CD14-positive monocyte (primary cell): ENCODE data around the gene DPRX. TPM values are rescaled to one million over a fixed set of nuclear protein-coding genes. Genes with fewer than 3 reads are reported as not detected.
A peak's percentile ranks its signal among the peaks of the same experiment; 100 is the strongest.

ENCODE experiments used
- DNase-seq, 3 donors: peaks; one replicate each; pipeline ENCODE4 v3.0.0-alpha.2; 2011 to 2022
- H2AFZ ChIP-seq: 2 replicates; pipeline ENCODE4 v1.6.0; 2012; ENCODE audit warnings: mild to moderate bottlenecking, low read depth, low read length, inconsistent platforms; ENCODE audit not compliant: insufficient read depth, poor library complexity, severe bottlenecking
- H3K27ac ChIP-seq, 2 donors: 1 replicate in 1 of 2; 2 replicates in 1 of 2; pipeline ENCODE4 v1.5.1; 2012 to 2013; ENCODE audit warnings: low read length in 2 of 2, control low read depth in 1 of 2, inconsistent platforms in 1 of 2, low read depth in 1 of 2, mild to moderate bottlenecking in 1 of 2
- H3K27me3 ChIP-seq, 2 donors: one replicate each; pipeline versions ENCODE4 v1.6.0 to v1.6.1; 2011 to 2013; ENCODE audit warnings: low read length in 2 of 2; ENCODE audit not compliant: control insufficient read depth in 2 of 2, insufficient read depth in 2 of 2
- H3K36me3 ChIP-seq, 2 donors: replicated peaks in 1 of 2; 1 replicate in 1 of 2; 2 replicates in 1 of 2; pipeline versions ENCODE4 v1.5.1 to v1.6.1; 2012 to 2013; ENCODE audit warnings: low read length in 2 of 2, control low read depth in 1 of 2, inconsistent platforms in 1 of 2, mild to moderate bottlenecking in 1 of 2; ENCODE audit not compliant: insufficient read depth in 2 of 2, control insufficient read depth in 1 of 2
- H3K4me1 ChIP-seq, 2 donors: 1 replicate in 1 of 2; 2 replicates in 1 of 2; pipeline versions ENCODE4 v1.5.1 to v1.6.1; 2012 to 2013; ENCODE audit warnings: low read length in 2 of 2, control low read depth in 1 of 2, inconsistent platforms in 1 of 2, mild to moderate bottlenecking in 1 of 2, moderate library complexity in 1 of 2; ENCODE audit not compliant: insufficient read depth in 2 of 2, control insufficient read depth in 1 of 2
- H3K4me2 ChIP-seq: replicated peaks from 2 replicates; pipeline ENCODE3; 2012; ENCODE audit warnings: low read length, moderate library complexity, mild to moderate bottlenecking; ENCODE audit not compliant: poor library complexity, severe bottlenecking; ENCODE audit errors: extremely low read depth
- H3K4me3 ChIP-seq, 3 experiments: fragments of 200-600 bp in 1 of 3; sonication (generic) in 1 of 3; replicated peaks in 1 of 3; 1 replicate in 2 of 3; 2 replicates in 1 of 3; pipeline ENCODE4 v1.5.1; 2011 to 2013; ENCODE audit warnings: low read length in 3 of 3, mild to moderate bottlenecking in 3 of 3, control low read depth in 2 of 3, low read depth in 2 of 3, inconsistent platforms in 1 of 3, moderate library complexity in 1 of 3
- H3K79me2 ChIP-seq: 2 replicates; pipeline ENCODE4 v1.6.0; 2012; ENCODE audit warnings: mild to moderate bottlenecking, control low read depth, inconsistent platforms, low read length, moderate library complexity; ENCODE audit not compliant: insufficient read depth
- H3K9ac ChIP-seq: 2 replicates; pipeline ENCODE4 v1.6.0; 2017; ENCODE audit warnings: low read length, mild to moderate bottlenecking; ENCODE audit not compliant: insufficient read depth, poor library complexity, severe bottlenecking
- H3K9me3 ChIP-seq, 2 donors: replicated peaks in 1 of 2; 1 replicate in 1 of 2; 2 replicates in 1 of 2; pipeline versions ENCODE4 v1.5.1 to v1.6.1; 2012 to 2013; ENCODE audit warnings: low read length in 2 of 2, control low read depth in 1 of 2; ENCODE audit not compliant: control insufficient read depth in 1 of 2, insufficient read depth in 1 of 2
- H4K20me1 ChIP-seq: 2 replicates; pipeline ENCODE4 v1.6.0; 2012; ENCODE audit warnings: mild to moderate bottlenecking, low read length, control low read depth, moderate library complexity; ENCODE audit not compliant: insufficient read depth
- H3K27ac Mint-ChIP-seq, 7 donors: one replicate each; pipeline ENCODE4 v1.8.0; 2020; ENCODE audit warnings: mild to moderate bottlenecking in 7 of 7, mixed read lengths in 7 of 7, moderate library complexity in 6 of 7, inconsistent platforms in 2 of 7
- H3K27me3 Mint-ChIP-seq, 3 donors: one replicate each; pipeline ENCODE4 v1.8.0; 2021 to 2022; ENCODE audit warnings: low read depth in 3 of 3, mild to moderate bottlenecking in 3 of 3, mixed read lengths in 3 of 3, moderate library complexity in 3 of 3, inconsistent platforms in 1 of 3
- H3K36me3 Mint-ChIP-seq, 2 donors: one replicate each; pipeline ENCODE4 v1.8.0; 2020; ENCODE audit warnings: mixed read lengths in 2 of 2, inconsistent platforms in 1 of 2, mild to moderate bottlenecking in 1 of 2
- H3K4me1 Mint-ChIP-seq: one replicate; pipeline ENCODE4 v1.8.0; 2020; ENCODE audit warnings: mild to moderate bottlenecking, mixed read lengths
- H3K4me3 Mint-ChIP-seq, 2 donors: one replicate each; pipeline ENCODE4 v1.8.0; 2020; ENCODE audit warnings: mild to moderate bottlenecking in 2 of 2, mixed read lengths in 2 of 2, moderate library complexity in 1 of 2
- H3K9me3 Mint-ChIP-seq, 7 donors: one replicate each; pipeline ENCODE4 v1.8.0; 2020 to 2022; ENCODE audit warnings: mixed read lengths in 7 of 7, mild to moderate bottlenecking in 6 of 7, moderate library complexity in 6 of 7, inconsistent platforms in 2 of 7
- WGBS: methylation state at CpG from one replicate; pipeline ENCODE4 v1.1.5; 2013; ENCODE audit warnings: missing lambda C conversion rate; ENCODE audit not compliant: insufficient coverage; 5-methylcytosine and 5-hydroxymethylcytosine counted together
- intact Hi-C, 2 donors: fragments of 100-400 bp; cut with micrococcal nuclease; formaldehyde crosslinking; loops; one replicate each; pipeline versions ENCODE4 v1.15.0 to v1.15.1; 2023
- polyA plus RNA-seq, 3 donors: library from polyadenylated mRNA; depleted of rRNA in 1 of 3; unstranded in 2 of 3; stranded (reverse) in 1 of 3; fragments of 300-500 nt in 2 of 3; fragments of >200 nt in 1 of 3; fragmentation: Illumina TruSeq in 2 of 3; gene quantifications; 1 replicate in 2 of 3; 2 replicates in 1 of 3; pipeline ENCODE4 v1.2.3, GENCODE V29; 2012 to 2021
- TF ChIP-seq, protein P1 (sequence below): fragments of 200-600 bp; IDR thresholded peaks from one replicate; pipeline ENCODE4 v1.8.0; 2022; ENCODE audit warnings: antibody characterized with exemption, mild to moderate bottlenecking

DPRX gene
- polyA plus RNA-seq, 3 donors: not detected

DNA sequence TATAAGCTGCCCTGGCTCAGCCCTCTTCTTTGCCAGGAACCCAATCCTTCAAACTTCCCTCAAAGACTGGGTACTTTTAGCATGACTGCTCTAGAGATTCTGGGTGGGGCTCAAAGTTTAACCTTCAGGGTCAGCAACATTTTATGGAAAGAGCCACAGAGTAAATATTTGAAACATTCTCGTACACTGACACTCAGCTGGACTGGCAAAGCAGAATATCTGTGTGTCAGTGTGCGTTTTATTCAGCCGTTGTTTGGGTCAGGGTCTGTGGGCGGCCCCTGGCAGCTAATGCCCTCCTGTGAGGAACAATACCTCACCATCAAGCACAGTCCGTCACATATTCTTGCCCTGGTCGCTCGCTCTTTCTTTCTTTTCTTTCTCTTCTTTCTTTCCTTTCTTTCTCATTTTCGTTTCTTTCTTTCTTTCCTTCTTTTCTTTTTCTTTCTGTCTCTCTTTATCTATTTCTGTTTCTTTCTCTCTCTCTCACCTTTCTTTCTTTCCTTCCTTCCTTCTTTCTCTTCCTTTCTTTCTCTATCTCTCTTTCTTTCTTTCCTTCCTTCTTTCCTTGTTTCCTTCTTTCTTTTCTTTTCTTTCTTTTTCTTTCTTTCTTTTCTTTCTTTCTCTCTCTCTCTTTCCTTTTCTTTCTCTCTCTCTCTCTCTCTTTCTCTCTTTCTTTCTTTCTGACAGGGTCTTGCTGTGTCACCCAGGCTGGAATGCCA is 10.7 kb downstream of the DPRX start:
- Histone ChIP-seq H3K4me1 (no peaks in the 10 kb centered on the region), H3K79me2 (no peaks in the 10 kb centered on the region), H3K9me3 (peaks cover 7 to 10% of the 10 kb centered on the region in 2 donors), H3K36me3 (no peaks in the 10 kb centered on the region), H3K27ac (no peak overlapping the region), H4K20me1 (no peaks in the 10 kb centered on the region), H3K4me2 (no peak overlapping the region), H3K27me3 (no peaks in the 10 kb centered on the region), H2AFZ (no peak overlapping the region), H3K4me3 (no peak overlapping the region), H3K9ac (no peak overlapping the region)
- Mint-ChIP-seq H3K36me3 (no peaks in the 10 kb centered on the region), H3K27ac (no peak overlapping the region), H3K4me3 (no peak overlapping the region), H3K4me1 (no peaks in the 10 kb centered on the region), H3K9me3 (peaks cover 5 to 24% (median 12%) of the 10 kb centered on the region in 7 donors), H3K27me3 (peaks cover 4 to 6% (median 5%) of the 10 kb centered on the region in 3 donors)
- intact Hi-C loops: no loop called here
- 94% methylated on average over 7 of the region's 8 CpGs for WGBS
- TF ChIP-seq, protein P1, sequence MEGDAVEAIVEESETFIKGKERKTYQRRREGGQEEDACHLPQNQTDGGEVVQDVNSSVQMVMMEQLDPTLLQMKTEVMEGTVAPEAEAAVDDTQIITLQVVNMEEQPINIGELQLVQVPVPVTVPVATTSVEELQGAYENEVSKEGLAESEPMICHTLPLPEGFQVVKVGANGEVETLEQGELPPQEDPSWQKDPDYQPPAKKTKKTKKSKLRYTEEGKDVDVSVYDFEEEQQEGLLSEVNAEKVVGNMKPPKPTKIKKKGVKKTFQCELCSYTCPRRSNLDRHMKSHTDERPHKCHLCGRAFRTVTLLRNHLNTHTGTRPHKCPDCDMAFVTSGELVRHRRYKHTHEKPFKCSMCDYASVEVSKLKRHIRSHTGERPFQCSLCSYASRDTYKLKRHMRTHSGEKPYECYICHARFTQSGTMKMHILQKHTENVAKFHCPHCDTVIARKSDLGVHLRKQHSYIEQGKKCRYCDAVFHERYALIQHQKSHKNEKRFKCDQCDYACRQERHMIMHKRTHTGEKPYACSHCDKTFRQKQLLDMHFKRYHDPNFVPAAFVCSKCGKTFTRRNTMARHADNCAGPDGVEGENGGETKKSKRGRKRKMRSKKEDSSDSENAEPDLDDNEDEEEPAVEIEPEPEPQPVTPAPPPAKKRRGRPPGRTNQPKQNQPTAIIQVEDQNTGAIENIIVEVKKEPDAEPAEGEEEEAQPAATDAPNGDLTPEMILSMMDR: peak; percentile 12
- no peak for DNase-seq

DNA sequence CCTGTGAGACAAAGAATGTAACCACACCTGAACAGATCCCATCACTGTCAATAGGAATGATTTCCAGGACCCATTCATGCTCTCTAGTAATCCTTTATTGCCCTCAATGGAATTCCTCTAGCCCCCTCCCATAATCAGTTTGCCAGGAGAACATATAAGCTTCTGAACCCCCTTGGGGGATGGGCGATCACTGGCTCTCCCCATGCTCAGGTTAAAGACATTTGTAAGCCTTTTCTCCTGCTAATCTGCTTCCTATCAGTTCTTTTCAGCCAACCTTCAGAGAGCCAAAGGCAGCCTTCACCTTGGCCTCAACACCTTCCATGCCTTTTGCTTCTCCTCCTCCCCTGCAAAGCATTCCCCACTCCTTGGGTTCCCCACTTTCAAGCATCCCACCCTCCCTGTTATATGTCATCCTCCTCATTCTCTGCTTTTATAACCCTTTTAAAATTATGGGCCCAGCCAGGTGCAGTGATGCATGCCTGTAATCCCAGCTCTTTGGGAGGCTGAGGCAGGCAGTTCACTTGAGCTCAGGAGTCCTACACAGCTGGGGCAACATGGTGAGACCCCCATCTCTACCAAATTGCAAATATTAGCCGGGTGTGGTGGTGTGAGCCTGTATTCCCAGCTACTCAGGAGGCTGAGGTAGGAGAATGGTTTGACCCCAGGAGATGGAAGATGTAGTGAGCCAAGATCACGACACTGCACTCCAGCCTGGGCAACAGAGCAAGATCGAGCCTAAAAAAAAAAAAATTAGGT is 12.4 kb downstream of the DPRX start:
- Mint-ChIP-seq H3K4me3 (no peak overlapping the region), H3K36me3 (no peaks in the 10 kb centered on the region), H3K9me3 (peaks cover 17 to 34% (median 24%) of the 10 kb centered on the region in 7 donors), H3K4me1 (no peaks in the 10 kb centered on the region), H3K27ac (no peak overlapping the region), H3K27me3 (peaks cover 4 to 5% (median 4%) of the 10 kb centered on the region in 3 donors)
- Histone ChIP-seq H3K36me3 (no peaks in the 10 kb centered on the region), H3K79me2 (no peaks in the 10 kb centered on the region), H3K27me3 (no peaks in the 10 kb centered on the region), H3K4me1 (no peaks in the 10 kb centered on the region), H3K27ac (no peak overlapping the region), H3K4me3 (no peak overlapping the region), H3K4me2 (no peak overlapping the region), H2AFZ (no peak overlapping the region), H3K9me3 (peaks cover 19 to 24% of the 10 kb centered on the region in 2 donors), H3K9ac (no peak overlapping the region), H4K20me1 (no peaks in the 10 kb centered on the region)
- DNase-seq: no peak
- intact Hi-C loops: no loop called here
- WGBS: 100% methylated on average over 2 of the region's 4 CpGs
- TF ChIP-seq, protein P1: no peak
